Ovary (tissue), 9 donors: ENCODE measurements around the gene DBI. TPM values are rescaled to one million over a fixed set of nuclear protein-coding genes. Genes with fewer than 3 reads are reported as not detected.

ENCODE experiments used
- DNase-seq, 5 donors: peaks; one replicate each; pipeline ENCODE4 v3.0.0-alpha.2; 2019 to 2020
- H3K27ac ChIP-seq, 2 donors: fragments of 200-600 bp; one replicate each; pipeline versions ENCODE4 v1.5.1 to v1.8.0; 2019 to 2022
- H3K27me3 ChIP-seq: fragments of 200-600 bp; one replicate; pipeline ENCODE4 v1.8.0; 2022
- H3K36me3 ChIP-seq: fragments of 200-600 bp; sonication (generic); one replicate; pipeline ENCODE4 v1.5.1; 2019
- H3K4me1 ChIP-seq: one replicate; pipeline ENCODE4 v1.8.1; 2013; ENCODE audit warnings: mild to moderate bottlenecking, moderate library complexity; ENCODE audit not compliant: insufficient read depth
- H3K4me3 ChIP-seq: fragments of 200-600 bp; sonication (generic); one replicate; pipeline ENCODE4 v1.5.1; 2017
- H3K9me3 ChIP-seq, 2 donors: fragments of 200-600 bp in 1 of 2; sonication (generic) in 1 of 2; one replicate each; pipeline versions ENCODE4 v1.5.1 to v1.8.1; 2013 to 2019; ENCODE audit warnings: mild to moderate bottlenecking in 1 of 2, moderate library complexity in 1 of 2
- EP300 ChIP-seq: sonication (generic); formaldehyde crosslinking; IDR thresholded peaks from one replicate; pipeline ENCODE4 v1.6.1; 2017; ENCODE audit warnings: antibody characterized with exemption
- POLR2A ChIP-seq: fragments of 450-650 bp; IDR thresholded peaks from one replicate; pipeline ENCODE4 v1.6.1; 2017; ENCODE audit warnings: antibody characterized with exemption, mild to moderate bottlenecking, moderate library complexity
- WGBS, 3 donors: extraction: QIAGEN DNeasy Blood & Tissue Kit in 1 of 3; methylation state at CpG; one replicate each; pipeline versions ENCODE4 v1.1.5 to v1.1.7; 2013 to 2017; 5-methylcytosine and 5-hydroxymethylcytosine counted together
- intact Hi-C, 4 donors: fragments of 100-400 bp; cut with DNase I; formaldehyde crosslinking; loops; one replicate each; pipeline versions ENCODE4 v1.11.0 to v1.15.1; 2022 to 2023
- polyA plus RNA-seq, 2 donors: library from polyadenylated mRNA; stranded (reverse); fragments of 200-250 nt in 1 of 2; fragments of 350-450 nt in 1 of 2; fragmentation: Illumina TruSeq in 1 of 2; extraction: RNeasy Lipid Tissue Mini Kit (QIAGEN cat#74804) in 1 of 2; gene quantifications; one replicate each; pipeline ENCODE4 v1.2.3, GENCODE V29; 2013 to 2014
- total RNA-seq, 7 donors: library from RNA; depleted of rRNA in 2 of 7; stranded (reverse); fragments of >200 nt in 2 of 7; fragmentation: NEBNext Ultra II Directional in 3 of 7; extraction: Animal tissue kit (Norgen Biotek cat#: 25700) in 3 of 7; gene quantifications; one replicate each; pipeline versions ENCODE4 v1.1.0 to v1.2.4, GENCODE V29; 2016 to 2023
- TF ChIP-seq, protein P1 (sequence below), 3 donors: fragments of 450-650 bp in 2 of 3; fragments of 200-600 bp in 1 of 3; IDR thresholded peaks; one replicate each; pipeline versions ENCODE4 v1.5.1 to v1.8.0; 2016 to 2022; ENCODE audit warnings: antibody characterized with exemption in 3 of 3, mild to moderate bottlenecking in 1 of 3
- donor health status: DM: no; HTN: no; CAD: no; lungs with moderate emphysema.
- donor health status: DM: no; HTN: no; CAD: no.
- donor health status: Bipolar disorder and iron deficiency.
- donor health status: DM: yes; HTN: yes; CAD: no.
- donor health status: DM: no; HTN: no; CAD: no.
- donor health status: DM: yes; HTN: yes; CAD: no.

DBI gene
- total and polyA plus RNA-seq, 9 donors = 35.5 to 243 (median 49.8) TPM

DNA sequence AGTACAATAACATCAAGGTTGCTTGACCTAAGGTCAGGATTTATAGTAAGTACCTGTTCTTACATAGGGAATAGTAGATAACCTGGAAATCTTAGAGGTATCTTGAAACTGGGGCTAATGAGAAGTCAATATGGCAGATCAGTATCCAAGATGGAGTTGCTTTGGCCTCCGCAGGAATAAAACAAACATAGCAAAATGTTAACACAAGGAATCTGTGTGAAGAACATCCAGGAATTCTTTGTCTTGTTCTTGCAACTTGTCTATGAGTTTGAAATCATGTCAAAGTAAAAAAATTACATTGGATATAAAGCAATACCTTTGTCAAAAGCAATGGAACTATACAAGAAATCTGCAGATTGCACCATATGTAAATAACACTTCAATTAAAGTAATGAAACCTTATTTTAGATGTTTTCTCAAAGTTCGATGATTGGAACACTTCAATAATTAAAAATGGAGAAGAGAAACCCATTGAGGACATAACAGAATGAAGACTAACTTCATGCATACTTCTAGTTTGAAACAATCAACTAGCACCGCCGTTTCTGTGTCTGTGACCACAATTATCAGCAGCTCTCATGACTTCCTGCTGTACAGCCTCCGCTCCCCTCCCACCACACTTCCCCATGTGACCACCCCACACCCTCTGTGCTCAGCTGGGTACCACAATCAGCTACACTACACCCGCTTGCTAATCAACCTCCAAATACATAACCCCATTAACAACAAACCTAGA, 27.8 kb upstream of the DBI start:
- intact Hi-C loops = no loop called here

DNA sequence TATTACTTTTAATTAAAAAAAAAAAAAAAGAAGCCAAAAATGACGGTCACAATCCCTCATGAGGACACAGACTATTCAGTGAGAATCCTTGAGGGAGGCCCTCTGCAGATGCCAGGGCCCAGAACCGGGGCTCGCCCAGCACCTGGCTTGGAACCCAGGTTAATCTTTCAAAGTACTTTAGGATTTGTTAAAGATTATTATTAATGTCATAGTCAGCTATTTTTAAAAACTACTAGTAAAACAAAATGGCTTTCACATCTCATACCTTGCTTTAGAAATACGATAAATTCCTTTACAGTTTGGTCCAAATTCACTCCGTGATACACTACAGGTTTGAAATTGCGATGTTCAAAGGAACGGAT, 27.2 kb upstream of the DBI start:
- WGBS, 3 donors = 96 to 98% (median 97%) methylated on average over 7 of the region's 7 CpGs
- Histone ChIP-seq H3K36me3 (no peaks in the 10 kb centered on the region), H3K27me3 (no peaks in the 10 kb centered on the region), H3K4me1 (no peaks in the 10 kb centered on the region), H3K4me3 (no peak overlapping the region), H3K27ac (no peak overlapping the region), H3K9me3 (no peaks in the 10 kb centered on the region)
- TF ChIP-seq, protein P1, sequence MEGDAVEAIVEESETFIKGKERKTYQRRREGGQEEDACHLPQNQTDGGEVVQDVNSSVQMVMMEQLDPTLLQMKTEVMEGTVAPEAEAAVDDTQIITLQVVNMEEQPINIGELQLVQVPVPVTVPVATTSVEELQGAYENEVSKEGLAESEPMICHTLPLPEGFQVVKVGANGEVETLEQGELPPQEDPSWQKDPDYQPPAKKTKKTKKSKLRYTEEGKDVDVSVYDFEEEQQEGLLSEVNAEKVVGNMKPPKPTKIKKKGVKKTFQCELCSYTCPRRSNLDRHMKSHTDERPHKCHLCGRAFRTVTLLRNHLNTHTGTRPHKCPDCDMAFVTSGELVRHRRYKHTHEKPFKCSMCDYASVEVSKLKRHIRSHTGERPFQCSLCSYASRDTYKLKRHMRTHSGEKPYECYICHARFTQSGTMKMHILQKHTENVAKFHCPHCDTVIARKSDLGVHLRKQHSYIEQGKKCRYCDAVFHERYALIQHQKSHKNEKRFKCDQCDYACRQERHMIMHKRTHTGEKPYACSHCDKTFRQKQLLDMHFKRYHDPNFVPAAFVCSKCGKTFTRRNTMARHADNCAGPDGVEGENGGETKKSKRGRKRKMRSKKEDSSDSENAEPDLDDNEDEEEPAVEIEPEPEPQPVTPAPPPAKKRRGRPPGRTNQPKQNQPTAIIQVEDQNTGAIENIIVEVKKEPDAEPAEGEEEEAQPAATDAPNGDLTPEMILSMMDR (IDR thresholded peaks at IDR 0.05) = no peak
- TF ChIP-seq EP300 (no peak), POLR2A (no peak)
- intact Hi-C loops = no loop called here
- no peak for DNase-seq

More for the DNA sequence above, 27.8 kb upstream of the DBI start:
- no peaks in the 10 kb centered on the region for H3K9me3 ChIP-seq
- no peaks in the 10 kb centered on the region for H3K27me3 ChIP-seq
- no peaks in the 10 kb centered on the region for H3K4me1 ChIP-seq
- H3K27ac ChIP-seq = no peak overlapping the region
- H3K36me3 ChIP-seq = no peaks in the 10 kb centered on the region
- TF ChIP-seq POLR2A (no peak), EP300 (no peak)
- TF ChIP-seq, protein P1 (IDR thresholded peaks at IDR 0.05) = no peak
- DNase-seq = no peak
- H3K4me3 ChIP-seq = no peak overlapping the region
- 81 to 93% (median 93%) methylated on average over 6 of the region's 6 CpGs for WGBS, 3 donors

DNA sequence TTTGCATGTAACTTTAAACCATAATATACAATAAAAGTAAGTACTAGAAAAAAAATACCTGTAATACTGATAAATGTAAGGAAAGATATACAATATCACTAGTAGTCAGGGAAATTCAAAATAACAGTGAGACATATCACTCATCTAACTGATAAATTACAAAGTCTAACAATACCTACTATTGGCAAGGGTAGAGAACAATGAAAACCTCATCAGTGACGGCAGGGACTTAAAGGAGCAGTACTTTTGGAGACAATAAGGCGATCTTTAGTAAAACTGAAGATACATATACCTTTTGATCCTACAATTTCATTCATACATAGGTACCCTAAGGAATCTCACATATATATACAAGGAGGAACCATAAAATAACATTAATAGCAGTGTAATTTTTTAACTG, 25.1 kb upstream of the DBI start:
- Histone ChIP-seq H3K27me3 (no peaks in the 10 kb centered on the region), H3K36me3 (no peaks in the 10 kb centered on the region), H3K4me1 (no peaks in the 10 kb centered on the region), H3K9me3 (no peaks in the 10 kb centered on the region), H3K4me3 (no peak overlapping the region), H3K27ac (no peak overlapping the region)
- intact Hi-C loops = no loop called here
- TF ChIP-seq EP300 (no peak), POLR2A (no peak)
- TF ChIP-seq, protein P1 (IDR thresholded peaks at IDR 0.05) = no peak
- WGBS, 3 donors = 94 to 95% (median 95%) methylated on average over 2 of the region's 2 CpGs
- no peak for DNase-seq

DNA sequence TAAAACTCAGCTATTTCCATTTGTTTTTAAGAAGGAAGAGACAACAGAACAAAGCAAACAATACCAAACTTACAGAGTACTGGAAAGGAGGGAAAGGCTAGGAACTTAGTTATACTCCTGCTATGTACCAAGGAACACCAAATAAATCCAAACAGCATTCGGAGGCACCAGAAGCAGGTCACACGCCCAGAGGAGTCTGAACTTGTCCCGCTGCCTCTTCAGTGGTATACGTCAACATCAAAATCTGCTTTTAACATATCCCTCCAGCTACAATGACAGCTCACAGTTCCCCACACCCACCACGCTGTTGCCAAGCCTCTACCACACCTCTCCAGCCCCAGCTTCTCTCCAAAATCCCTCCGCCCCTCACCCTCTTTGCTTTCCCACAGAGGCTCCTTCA, 17.5 kb upstream of the DBI start:
- DNase-seq = no peak
- Histone ChIP-seq H3K9me3 (no peaks in the 10 kb centered on the region), H3K27me3 (no peaks in the 10 kb centered on the region), H3K4me3 (no peak overlapping the region), H3K4me1 (peaks cover 3% of the 10 kb centered on the region), H3K36me3 (no peaks in the 10 kb centered on the region), H3K27ac (no peak overlapping the region)
- 45 to 61% (median 57%) methylated on average over 6 of the region's 6 CpGs for WGBS, 3 donors
- TF ChIP-seq, protein P1 (IDR thresholded peaks at IDR 0.05) = no peak
- TF ChIP-seq POLR2A = no peak
- no peak for TF ChIP-seq EP300
- intact Hi-C loops = no loop called here
